Measurements from ENCODE around the gene CNGB1.
A peak's percentile ranks its signal among the peaks of the same experiment; 100 is the strongest.

CNGB1 gene

GRCh38 chr16:57868913-57869520, 101.9 kb downstream of the CNGB1 start:
- no peak for DNase-seq
- no peak for TF ChIP-seq CTCF (IDR thresholded peaks at IDR 0.05; ENCODE audit: low read depth, low read length)
- Histone ChIP-seq H3K27ac (no peak overlapping the region), H3K9me3 (ENCODE audit: severe bottlenecking) (no peaks in the 10 kb centered on the region), H3K4me3 (ENCODE audit: low read depth, low read length) (no peak overlapping the region), H3K27me3 (ENCODE audit: insufficient read depth, low read depth, severe bottlenecking) (no peaks in the 10 kb centered on the region), H3K36me3 (no peaks in the 10 kb centered on the region)

GRCh38 chr16:57867000-57867561, 103.8 kb downstream of the CNGB1 start:
- no peak for DNase-seq
- TF ChIP-seq CTCF (IDR thresholded peaks at IDR 0.05; ENCODE audit: low read depth, low read length): no peak

GRCh38 chr16:57866529-57866918, 104.4 kb downstream of the CNGB1 start:
- TF ChIP-seq CTCF (IDR thresholded peaks at IDR 0.05; ENCODE audit: low read depth, low read length): no peak
- Histone ChIP-seq H3K4me3 (ENCODE audit: low read depth, low read length) (no peak overlapping the region), H3K9me3 (ENCODE audit: severe bottlenecking) (no peaks in the 10 kb centered on the region), H3K36me3 (no peaks in the 10 kb centered on the region), H3K27ac (no peak overlapping the region), H3K27me3 (ENCODE audit: insufficient read depth, low read depth, severe bottlenecking) (no peaks in the 10 kb centered on the region)
- DNase-seq: no peak

More at GRCh38 chr16:57867000-57867561, 103.8 kb downstream of the CNGB1 start:
- Histone ChIP-seq H3K27me3 (ENCODE audit: insufficient read depth, low read depth, severe bottlenecking) (no peaks in the 10 kb centered on the region), H3K27ac (no peak overlapping the region), H3K4me3 (ENCODE audit: low read depth, low read length) (no peak overlapping the region), H3K36me3 (no peaks in the 10 kb centered on the region), H3K9me3 (ENCODE audit: severe bottlenecking) (no peaks in the 10 kb centered on the region)

- H3K27ac ChIP-seq: no peak overlapping the region
- no peak for TF ChIP-seq CTCF (IDR thresholded peaks at IDR 0.05; ENCODE audit: low read depth, low read length)
- no peaks in the 10 kb centered on the region for H3K36me3 ChIP-seq
- no peak for DNase-seq
- no peak overlapping the region for H3K4me3 ChIP-seq (ENCODE audit: low read depth, low read length)
- H3K27me3 ChIP-seq (ENCODE audit: insufficient read depth, low read depth, severe bottlenecking): no peaks in the 10 kb centered on the region
- no peaks in the 10 kb centered on the region for H3K9me3 ChIP-seq (ENCODE audit: severe bottlenecking)
Measured at GRCh38 chr16:57865746-57866528, 105.0 kb downstream of the CNGB1 start.

GRCh38 chr16:57863434-57864160, 107.3 kb downstream of the CNGB1 start:
- no peaks in the 10 kb centered on the region for H3K27me3 ChIP-seq (ENCODE audit: insufficient read depth, low read depth, severe bottlenecking)
- H3K27ac ChIP-seq: no peak overlapping the region
- no peak overlapping the region for H3K4me3 ChIP-seq (ENCODE audit: low read depth, low read length)
- H3K36me3 ChIP-seq: no peaks in the 10 kb centered on the region
- DNase-seq: peak; percentile 74
- no peaks in the 10 kb centered on the region for H3K9me3 ChIP-seq (ENCODE audit: severe bottlenecking)
- TF ChIP-seq CTCF (IDR thresholded peaks at IDR 0.05; ENCODE audit: low read depth, low read length): peak; percentile 58
